Calu3 (cell line): ENCODE data around the gene HNF1B. TPM values are rescaled to one million over a fixed set of nuclear protein-coding genes. Genes with fewer than 3 reads are reported as not detected.

Experiments used
- BruUV-seq: library from RNA; stranded (reverse); fragments of 400-500 nt; replicated peaks from 2 replicates; lab custom pipeline; 2021; lab: Mats Ljungman, UMichigan
- CTCF ChIA-PET: fragments of 300-600 bp; sonication (Branson Sonifier 250); formaldehyde crosslinking; loops from one replicate; lab custom pipeline; 2022; ENCODE audit warnings: antibody characterized with exemption; lab: Charles Lee
- DNase-seq: peaks from one replicate; pipeline ENCODE4 v3.0.0; 2022
- H3K27ac Mint-ChIP-seq: one replicate; pipeline ENCODE4 v1.8.0; 2022; ENCODE audit warnings: mixed read lengths; ENCODE audit not compliant: unreplicated experiment
- H3K27me3 Mint-ChIP-seq: one replicate; pipeline ENCODE4 v1.8.0; 2022; ENCODE audit warnings: mixed read lengths; ENCODE audit not compliant: unreplicated experiment
- H3K36me3 Mint-ChIP-seq: one replicate; pipeline ENCODE4 v1.8.0; 2022; ENCODE audit warnings: mild to moderate bottlenecking, moderate library complexity, mixed read lengths; ENCODE audit not compliant: insufficient read depth, unreplicated experiment
- H3K4me1 Mint-ChIP-seq: one replicate; pipeline ENCODE4 v1.8.0; 2022; ENCODE audit warnings: mild to moderate bottlenecking, low read depth, mixed read lengths; ENCODE audit not compliant: unreplicated experiment
- H3K4me3 Mint-ChIP-seq: one replicate; pipeline ENCODE4 v1.8.0; 2022; ENCODE audit warnings: mild to moderate bottlenecking, low read depth, moderate library complexity, mixed read lengths; ENCODE audit not compliant: unreplicated experiment
- H3K9me3 Mint-ChIP-seq: one replicate; pipeline ENCODE4 v1.8.0; 2022; ENCODE audit warnings: low read depth, mixed read lengths; ENCODE audit not compliant: unreplicated experiment
- intact Hi-C: fragments of 100-400 bp; cut with micrococcal nuclease; formaldehyde crosslinking; loops from one replicate; pipeline ENCODE4 v1.10.0; 2022; ENCODE audit not compliant: unreplicated experiment
- total RNA-seq: library from RNA; stranded (reverse); gene quantifications from 2 replicates; pipeline ENCODE4 v1.2.3, GENCODE V29; 2022
- TF ChIP-seq, protein P1 (sequence below): fragments of 200-600 bp; IDR thresholded peaks from one replicate; pipeline ENCODE4 v1.8.0; 2022; ENCODE audit warnings: antibody characterized with exemption; ENCODE audit not compliant: unreplicated experiment

The HNF1B gene
- total RNA-seq, 1 experiment from 2014 or later = 127 TPM

DNA sequence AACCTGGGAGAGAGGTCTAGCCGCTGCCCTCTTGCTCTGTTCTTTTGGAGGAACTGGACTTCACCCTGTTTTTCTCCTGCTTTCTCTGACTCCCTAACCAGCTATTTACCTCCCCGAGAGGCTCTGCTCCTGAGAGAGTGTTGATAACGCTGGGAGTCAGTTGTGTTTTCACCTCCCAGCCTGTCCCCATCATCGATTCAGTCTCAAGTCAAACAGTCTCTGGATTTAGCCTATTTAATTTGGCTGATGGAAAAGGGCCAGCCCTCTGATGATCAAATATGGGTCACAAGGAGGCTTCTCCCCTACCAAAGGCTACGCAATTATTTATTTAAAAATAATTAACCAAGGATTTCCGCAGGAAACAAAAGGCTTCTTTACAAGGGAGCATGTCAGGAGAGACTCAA lies 31.8 kb downstream of the HNF1B start:
- BruUV-seq = no TSS peak
- DNase-seq = peak; percentile 96
- CTCF ChIA-PET = interaction anchor here (1.0 to 4.0 kb wide), 17 partner anchors 9 to 105 kb away, joined by 3 to 35 read pairs (median 7); partner anchors contain the start of gene HNF1B
- H3K4me1 Mint-ChIP-seq = peaks cover 98% of the 10 kb centered on the region
- intact Hi-C loops = no loop called here
- peak overlapping the region; percentile 50 for H3K4me3 Mint-ChIP-seq
- H3K9me3 Mint-ChIP-seq = no peaks in the 10 kb centered on the region
- TF ChIP-seq, protein P1, sequence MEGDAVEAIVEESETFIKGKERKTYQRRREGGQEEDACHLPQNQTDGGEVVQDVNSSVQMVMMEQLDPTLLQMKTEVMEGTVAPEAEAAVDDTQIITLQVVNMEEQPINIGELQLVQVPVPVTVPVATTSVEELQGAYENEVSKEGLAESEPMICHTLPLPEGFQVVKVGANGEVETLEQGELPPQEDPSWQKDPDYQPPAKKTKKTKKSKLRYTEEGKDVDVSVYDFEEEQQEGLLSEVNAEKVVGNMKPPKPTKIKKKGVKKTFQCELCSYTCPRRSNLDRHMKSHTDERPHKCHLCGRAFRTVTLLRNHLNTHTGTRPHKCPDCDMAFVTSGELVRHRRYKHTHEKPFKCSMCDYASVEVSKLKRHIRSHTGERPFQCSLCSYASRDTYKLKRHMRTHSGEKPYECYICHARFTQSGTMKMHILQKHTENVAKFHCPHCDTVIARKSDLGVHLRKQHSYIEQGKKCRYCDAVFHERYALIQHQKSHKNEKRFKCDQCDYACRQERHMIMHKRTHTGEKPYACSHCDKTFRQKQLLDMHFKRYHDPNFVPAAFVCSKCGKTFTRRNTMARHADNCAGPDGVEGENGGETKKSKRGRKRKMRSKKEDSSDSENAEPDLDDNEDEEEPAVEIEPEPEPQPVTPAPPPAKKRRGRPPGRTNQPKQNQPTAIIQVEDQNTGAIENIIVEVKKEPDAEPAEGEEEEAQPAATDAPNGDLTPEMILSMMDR = no peak
- H3K27ac Mint-ChIP-seq = peak overlapping the region; percentile 97
- H3K27me3 Mint-ChIP-seq = no peaks in the 10 kb centered on the region
- H3K36me3 Mint-ChIP-seq = peaks cover 96% of the 10 kb centered on the region

GRCh38 chr17:37711113-37711512 lies 33.7 kb downstream of the HNF1B start:
- intact Hi-C loops = no loop called here
- Mint-ChIP-seq H3K4me1 (peaks cover 100% of the 10 kb centered on the region), H3K27me3 (no peaks in the 10 kb centered on the region), H3K36me3 (peaks cover 96% of the 10 kb centered on the region), H3K4me3 (peak overlapping the region; percentile 63), H3K9me3 (no peaks in the 10 kb centered on the region), H3K27ac (peak overlapping the region; percentile 97)
- no TSS peak for BruUV-seq
- DNase-seq = no peak
- CTCF ChIA-PET = interaction anchor here (0.6 to 4.0 kb wide), 7 partner anchors 9 to 106 kb away, joined by 3 to 26 read pairs (median 5); partner anchors contain the start of gene HNF1B
- TF ChIP-seq, protein P1 = no peak

DNA sequence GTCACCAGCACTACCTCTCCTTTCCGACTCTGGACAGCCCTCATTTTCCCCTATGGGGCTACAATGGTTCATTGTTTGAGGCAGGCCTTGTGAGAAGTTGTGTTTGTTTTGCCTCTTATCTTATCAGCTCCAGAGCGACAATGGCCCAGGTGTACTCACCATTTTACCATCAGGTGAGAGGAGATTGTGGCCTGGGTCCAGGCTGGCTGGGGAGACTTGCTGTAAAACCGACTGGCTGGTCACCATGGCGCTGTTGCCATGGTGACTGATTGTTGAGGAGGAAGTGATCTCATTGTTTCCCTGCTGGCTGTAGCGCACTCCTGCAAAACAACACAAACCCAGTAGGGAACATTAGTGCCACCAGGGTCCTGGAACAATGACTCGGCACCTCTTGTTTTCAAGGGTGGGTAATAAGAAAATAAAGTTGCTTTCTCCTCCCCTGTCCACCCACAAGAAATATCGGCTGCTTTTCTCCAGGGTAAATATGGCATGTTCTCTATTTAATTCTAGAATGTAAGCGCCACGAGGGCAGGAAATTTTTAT lies 34.4 kb downstream of the HNF1B start:
- no peaks in the 10 kb centered on the region for H3K9me3 Mint-ChIP-seq
- TF ChIP-seq, protein P1 = peak; percentile 89
- H3K27me3 Mint-ChIP-seq = no peaks in the 10 kb centered on the region
- BruUV-seq = no TSS peak
- CTCF ChIA-PET = interaction anchor here (0.6 to 4.8 kb wide), 14 partner anchors 8 to 1911 kb away, joined by 3 to 65 read pairs (median 4); partner anchors contain the start of gene HNF1B
- peak overlapping the region; percentile 97 for H3K27ac Mint-ChIP-seq
- intact Hi-C loops = loop anchor here (1.0 kb wide), 1 partner anchor 8 kb away; no protein-coding TSS in a partner anchor
- peaks cover 98% of the 10 kb centered on the region for H3K36me3 Mint-ChIP-seq
- peak; percentile 100 for DNase-seq
- H3K4me3 Mint-ChIP-seq = peak overlapping the region; percentile 63
- H3K4me1 Mint-ChIP-seq = peaks cover 100% of the 10 kb centered on the region

DNA sequence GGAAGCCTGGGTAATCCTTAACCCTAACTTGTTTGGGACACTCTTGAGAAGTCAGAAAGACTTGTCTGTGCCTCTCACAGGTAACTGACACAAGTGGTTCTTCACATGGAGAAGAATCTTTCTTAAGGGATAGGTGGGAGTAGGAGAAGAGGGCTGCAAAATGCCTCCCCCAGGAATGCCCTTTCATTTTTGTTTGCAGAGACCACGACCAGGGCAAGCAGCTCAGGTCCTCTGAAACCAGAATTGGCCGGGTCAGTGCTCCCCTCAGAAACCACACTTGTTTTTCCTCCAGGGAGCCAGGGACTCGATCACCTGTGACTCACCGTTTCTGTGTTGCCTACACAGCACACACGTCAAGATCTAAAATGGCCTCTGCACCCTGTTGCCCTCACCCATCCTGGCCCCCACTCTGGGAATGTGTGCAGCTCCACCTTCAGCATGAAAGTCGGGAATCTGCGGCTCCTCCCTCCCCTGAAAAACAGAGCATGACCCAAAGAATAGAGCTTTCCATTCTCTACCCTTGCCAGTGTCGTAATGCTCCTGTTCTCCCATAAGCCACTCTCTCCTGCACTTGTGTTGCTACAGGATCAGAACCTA lies 36.1 kb downstream of the HNF1B start:
- peak overlapping the region; percentile 63 for H3K4me3 Mint-ChIP-seq
- peak overlapping the region; percentile 97 for H3K27ac Mint-ChIP-seq
- H3K36me3 Mint-ChIP-seq = peaks cover 99% of the 10 kb centered on the region
- BruUV-seq = TSS peak; percentile 73
- DNase-seq = peak; percentile 98
- peaks cover 95% of the 10 kb centered on the region for H3K4me1 Mint-ChIP-seq
- TF ChIP-seq, protein P1 = no peak
- no peaks in the 10 kb centered on the region for H3K9me3 Mint-ChIP-seq
- intact Hi-C loops = loop anchor here (2.0 kb wide), 1 partner anchor 34 kb away; no protein-coding TSS in a partner anchor
- no peaks in the 10 kb centered on the region for H3K27me3 Mint-ChIP-seq
- CTCF ChIA-PET = interaction anchor here (0.6 to 4.8 kb wide), 18 partner anchors 10 to 1486 kb away, joined by 3 to 65 read pairs (median 6); partner anchors contain the start of gene HNF1B
